Neural cell (in vitro differentiated cells): ENCODE results near the gene IL13RA1. TPM values are rescaled to one million over a fixed set of nuclear protein-coding genes. Genes with fewer than 3 reads are reported as not detected.

ENCODE experiments used
- H2AFZ ChIP-seq: fragments of 200-600, 300-800 bp; sonication (generic), shearing (Covaris generic); 2 replicates; pipeline ENCODE4 v1.6.0; 2014; ENCODE audit warnings: low read depth, mild to moderate bottlenecking, antibody characterized with exemption, low read length, moderate library complexity
- H3F3A ChIP-seq: fragments of 200-600 bp; shearing (Covaris generic); 2 replicates; pipeline ENCODE4 v1.6.1; 2016; ENCODE audit warnings: mild to moderate bottlenecking, moderate library complexity, mixed read lengths, antibody characterized with exemption, low read length; ENCODE audit not compliant: insufficient read depth, poor library complexity, severe bottlenecking
- H3K27ac ChIP-seq: fragments of 200-600, 300-800 bp; sonication (generic), shearing (Covaris generic); 2 replicates; pipeline ENCODE4 v1.5.1; 2014; ENCODE audit warnings: mild to moderate bottlenecking, low read length, moderate library complexity
- H3K27me3 ChIP-seq: fragments of 300-800, 200-600 bp; sonication (generic), shearing (Covaris generic); 2 replicates; pipeline ENCODE4 v1.6.0; 2014; ENCODE audit warnings: mild to moderate bottlenecking, low read depth, low read length, moderate library complexity; ENCODE audit not compliant: insufficient read depth
- H3K36me3 ChIP-seq: fragments of 300-800, 200-600 bp; sonication (generic), shearing (Covaris generic); 2 replicates; pipeline ENCODE4 v1.5.1; 2014; ENCODE audit warnings: mild to moderate bottlenecking, antibody characterized with exemption, low read length, moderate library complexity; ENCODE audit not compliant: insufficient read depth
- H3K4me2 ChIP-seq: fragments of 300-800, 200-600 bp; sonication (generic), shearing (Covaris generic); 2 replicates; pipeline ENCODE4 v1.6.0; 2014; ENCODE audit warnings: mild to moderate bottlenecking, low read length
- H3K4me3 ChIP-seq: fragments of 300-800, 200-600 bp; sonication (generic), shearing (Covaris generic); 2 replicates; pipeline ENCODE4 v1.5.1; 2014; ENCODE audit warnings: mild to moderate bottlenecking, low read length, moderate library complexity
- H3K79me2 ChIP-seq: fragments of 200-600 bp; shearing (Covaris generic); replicated peaks from 2 replicates; pipeline ENCODE4 v1.6.0; 2014; ENCODE audit warnings: mild to moderate bottlenecking, low read length, moderate library complexity; ENCODE audit not compliant: insufficient read depth
- H3K9ac ChIP-seq: fragments of 300-800, 200-600 bp; sonication (generic), shearing (Covaris generic); 2 replicates; pipeline ENCODE4 v1.6.1; 2016; ENCODE audit warnings: mild to moderate bottlenecking, low read length, mixed read lengths
- H3K9me2 ChIP-seq: fragments of 200-600 bp; shearing (Covaris generic); 2 replicates; pipeline ENCODE4 v1.6.1; 2016; ENCODE audit warnings: mild to moderate bottlenecking, low read length, mixed read lengths; ENCODE audit not compliant: insufficient read depth
- H3K9me3 ChIP-seq: fragments of 200-600, 300-800 bp; sonication (generic), shearing (Covaris generic); 2 replicates; pipeline ENCODE4 v1.6.1; 2016; ENCODE audit warnings: mild to moderate bottlenecking, mixed run types, low read length, moderate library complexity, mixed read lengths
- H4K20me1 ChIP-seq: fragments of 200-600 bp; shearing (Covaris generic); 2 replicates; pipeline ENCODE4 v1.6.1; 2016; ENCODE audit warnings: mild to moderate bottlenecking, mixed run types; ENCODE audit not compliant: insufficient read depth
- EP300 ChIP-seq: fragments of 450-650 bp; conservative IDR thresholded peaks from 2 replicates; pipeline ENCODE4 v1.6.1; 2014; ENCODE audit warnings: antibody characterized with exemption, mild to moderate bottlenecking, moderate library complexity; ENCODE audit not compliant: poor library complexity, severe bottlenecking
- EZH2 ChIP-seq: fragments of 200-600, 300-800 bp; shearing (Covaris generic), sonication (generic); IDR thresholded peaks from 2 replicates; pipeline ENCODE4 v1.6.1; 2014; ENCODE audit warnings: antibody characterized with exemption, low read length, borderline replicate concordance, mild to moderate bottlenecking; ENCODE audit not compliant: insufficient read depth, poor library complexity, severe bottlenecking
- MXI1 ChIP-seq: fragments of 450-650 bp; conservative IDR thresholded peaks from 2 replicates; pipeline ENCODE4 v1.6.1; 2014; ENCODE audit warnings: antibody characterized with exemption, mild to moderate bottlenecking; ENCODE audit not compliant: poor library complexity, severe bottlenecking
- POLR2AphosphoS5 ChIP-seq: IDR thresholded peaks from 2 replicates; pipeline ENCODE4 v1.6.1; 2012
- RAD21 ChIP-seq: fragments of 450-650 bp; conservative IDR thresholded peaks from 2 replicates; pipeline ENCODE4 v1.6.1; 2014; ENCODE audit warnings: antibody characterized with exemption, mild to moderate bottlenecking, moderate library complexity
- SMC3 ChIP-seq: fragments of 450-650 bp; conservative IDR thresholded peaks from 2 replicates; pipeline ENCODE4 v1.6.1; 2014; ENCODE audit warnings: antibody characterized with exemption, mild to moderate bottlenecking, moderate library complexity; ENCODE audit not compliant: poor library complexity
- TAF1 ChIP-seq: IDR thresholded peaks from 2 replicates; pipeline ENCODE4 v1.6.1; 2012; ENCODE audit warnings: low read depth
- polyA plus RNA-seq: library from polyadenylated mRNA; depleted of rRNA; stranded (reverse); fragments of >200 nt; gene quantifications from 2 replicates; pipeline ENCODE4 v1.2.3, GENCODE V29; 2014
- TF ChIP-seq, protein P1 (sequence below): fragments of 450-650 bp; IDR thresholded peaks from 2 replicates; pipeline ENCODE4 v1.5.1; 2014; ENCODE audit warnings: antibody characterized with exemption, mild to moderate bottlenecking, moderate library complexity; ENCODE audit not compliant: poor library complexity, severe bottlenecking
- TF ChIP-seq, protein P2 (sequence below): IDR thresholded peaks from 2 replicates; pipeline ENCODE4 v1.6.1; 2012; ENCODE audit warnings: borderline replicate concordance

IL13RA1 gene
- polyA plus RNA-seq, 1 donor from 2014 or later, result 0.30 TPM

DNA sequence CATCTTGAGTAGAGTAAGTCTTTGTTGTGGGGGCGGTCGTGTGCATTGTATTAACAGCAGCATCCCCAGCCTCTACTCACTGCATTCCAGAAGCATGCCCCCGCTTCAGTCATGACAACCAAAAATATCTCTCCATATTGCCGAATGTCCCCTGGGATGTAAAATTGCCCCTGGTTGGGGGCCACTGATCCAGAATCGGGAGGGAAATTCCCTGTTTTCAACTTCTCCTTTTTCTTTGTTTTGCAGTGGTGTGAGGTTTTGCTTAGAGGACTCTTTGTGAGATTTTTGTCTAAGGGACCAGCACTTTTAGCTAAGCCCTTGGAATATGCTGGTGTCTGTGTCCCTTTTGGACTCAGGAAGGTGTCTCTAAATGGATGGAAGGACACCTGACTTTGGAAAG lies 3.0 kb upstream of the IL13RA1 start:
- Histone ChIP-seq H3K4me3 (no peak overlapping the region), H3K9me3 (no peaks in the 10 kb centered on the region), H3K9ac (no peak overlapping the region), H3F3A (no peaks in the 10 kb centered on the region), H2AFZ (no peak overlapping the region), H3K4me2 (no peak overlapping the region), H3K27me3 (peaks cover 13% of the 10 kb centered on the region), H3K9me2 (no peaks in the 10 kb centered on the region), H3K36me3 (no peaks in the 10 kb centered on the region), H3K79me2 (no peaks in the 10 kb centered on the region), H3K27ac (no peak overlapping the region), H4K20me1 (no peaks in the 10 kb centered on the region)
- TF ChIP-seq RAD21, result no peak
- TF ChIP-seq, protein P1, sequence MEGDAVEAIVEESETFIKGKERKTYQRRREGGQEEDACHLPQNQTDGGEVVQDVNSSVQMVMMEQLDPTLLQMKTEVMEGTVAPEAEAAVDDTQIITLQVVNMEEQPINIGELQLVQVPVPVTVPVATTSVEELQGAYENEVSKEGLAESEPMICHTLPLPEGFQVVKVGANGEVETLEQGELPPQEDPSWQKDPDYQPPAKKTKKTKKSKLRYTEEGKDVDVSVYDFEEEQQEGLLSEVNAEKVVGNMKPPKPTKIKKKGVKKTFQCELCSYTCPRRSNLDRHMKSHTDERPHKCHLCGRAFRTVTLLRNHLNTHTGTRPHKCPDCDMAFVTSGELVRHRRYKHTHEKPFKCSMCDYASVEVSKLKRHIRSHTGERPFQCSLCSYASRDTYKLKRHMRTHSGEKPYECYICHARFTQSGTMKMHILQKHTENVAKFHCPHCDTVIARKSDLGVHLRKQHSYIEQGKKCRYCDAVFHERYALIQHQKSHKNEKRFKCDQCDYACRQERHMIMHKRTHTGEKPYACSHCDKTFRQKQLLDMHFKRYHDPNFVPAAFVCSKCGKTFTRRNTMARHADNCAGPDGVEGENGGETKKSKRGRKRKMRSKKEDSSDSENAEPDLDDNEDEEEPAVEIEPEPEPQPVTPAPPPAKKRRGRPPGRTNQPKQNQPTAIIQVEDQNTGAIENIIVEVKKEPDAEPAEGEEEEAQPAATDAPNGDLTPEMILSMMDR, result no peak
- no peak for TF ChIP-seq EZH2
- TF ChIP-seq MXI1, result no peak
- TF ChIP-seq, protein P2, sequence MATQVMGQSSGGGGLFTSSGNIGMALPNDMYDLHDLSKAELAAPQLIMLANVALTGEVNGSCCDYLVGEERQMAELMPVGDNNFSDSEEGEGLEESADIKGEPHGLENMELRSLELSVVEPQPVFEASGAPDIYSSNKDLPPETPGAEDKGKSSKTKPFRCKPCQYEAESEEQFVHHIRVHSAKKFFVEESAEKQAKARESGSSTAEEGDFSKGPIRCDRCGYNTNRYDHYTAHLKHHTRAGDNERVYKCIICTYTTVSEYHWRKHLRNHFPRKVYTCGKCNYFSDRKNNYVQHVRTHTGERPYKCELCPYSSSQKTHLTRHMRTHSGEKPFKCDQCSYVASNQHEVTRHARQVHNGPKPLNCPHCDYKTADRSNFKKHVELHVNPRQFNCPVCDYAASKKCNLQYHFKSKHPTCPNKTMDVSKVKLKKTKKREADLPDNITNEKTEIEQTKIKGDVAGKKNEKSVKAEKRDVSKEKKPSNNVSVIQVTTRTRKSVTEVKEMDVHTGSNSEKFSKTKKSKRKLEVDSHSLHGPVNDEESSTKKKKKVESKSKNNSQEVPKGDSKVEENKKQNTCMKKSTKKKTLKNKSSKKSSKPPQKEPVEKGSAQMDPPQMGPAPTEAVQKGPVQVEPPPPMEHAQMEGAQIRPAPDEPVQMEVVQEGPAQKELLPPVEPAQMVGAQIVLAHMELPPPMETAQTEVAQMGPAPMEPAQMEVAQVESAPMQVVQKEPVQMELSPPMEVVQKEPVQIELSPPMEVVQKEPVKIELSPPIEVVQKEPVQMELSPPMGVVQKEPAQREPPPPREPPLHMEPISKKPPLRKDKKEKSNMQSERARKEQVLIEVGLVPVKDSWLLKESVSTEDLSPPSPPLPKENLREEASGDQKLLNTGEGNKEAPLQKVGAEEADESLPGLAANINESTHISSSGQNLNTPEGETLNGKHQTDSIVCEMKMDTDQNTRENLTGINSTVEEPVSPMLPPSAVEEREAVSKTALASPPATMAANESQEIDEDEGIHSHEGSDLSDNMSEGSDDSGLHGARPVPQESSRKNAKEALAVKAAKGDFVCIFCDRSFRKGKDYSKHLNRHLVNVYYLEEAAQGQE, result no peak
- no peak for TF ChIP-seq TAF1
- TF ChIP-seq EP300, result no peak
- TF ChIP-seq POLR2AphosphoS5, result no peak
- TF ChIP-seq SMC3, result no peak

DNA sequence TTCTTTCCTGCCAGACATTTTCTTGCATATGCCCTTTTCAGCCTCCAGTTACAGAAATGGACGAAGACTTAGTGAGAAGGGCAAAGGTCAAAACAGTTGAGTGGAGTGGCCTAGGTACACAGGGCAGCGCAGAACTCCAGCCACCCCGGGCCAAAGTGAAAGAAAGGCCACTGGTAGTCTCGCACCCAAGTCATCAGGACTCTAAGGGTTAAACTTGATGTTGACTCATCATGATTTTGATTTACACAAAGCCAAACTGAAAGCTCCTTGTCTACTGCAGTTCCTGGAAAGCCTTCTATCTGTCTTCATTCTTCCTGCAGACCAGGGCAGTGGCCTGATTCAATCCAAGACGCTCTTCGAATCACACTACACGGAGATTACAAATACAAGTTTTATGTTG lies 2.6 kb upstream of the IL13RA1 start:
- no peak overlapping the region for H3K9ac ChIP-seq
- no peak overlapping the region for H3K4me3 ChIP-seq
- no peaks in the 10 kb centered on the region for H3K9me3 ChIP-seq
- no peak for TF ChIP-seq EP300
- TF ChIP-seq EZH2, result no peak
- TF ChIP-seq MXI1, result no peak
- no peak for TF ChIP-seq SMC3
- no peak for TF ChIP-seq RAD21
- TF ChIP-seq, protein P2, result no peak
- TF ChIP-seq, protein P1, result no peak
- no peak for TF ChIP-seq TAF1
- TF ChIP-seq POLR2AphosphoS5, result no peak
- H3K79me2 ChIP-seq, result no peaks in the 10 kb centered on the region
- no peak overlapping the region for H3K4me2 ChIP-seq
- no peaks in the 10 kb centered on the region for H3K36me3 ChIP-seq
- H2AFZ ChIP-seq, result no peak overlapping the region
- no peak overlapping the region for H3K27ac ChIP-seq
- no peaks in the 10 kb centered on the region for H3K9me2 ChIP-seq
- peaks cover 13% of the 10 kb centered on the region for H3K27me3 ChIP-seq
- no peaks in the 10 kb centered on the region for H4K20me1 ChIP-seq
- no peaks in the 10 kb centered on the region for H3F3A ChIP-seq
